Endothelial cell of umbilical vein (primary cell): ENCODE measurements around the gene RASL12. TPM values are rescaled to one million over a fixed set of nuclear protein-coding genes. Genes with fewer than 3 reads are reported as not detected.

Experiments
- BruUV-seq: library from RNA; stranded (reverse); fragments of 400-500 nt; replicated peaks from 2 replicates; lab custom pipeline; 2021; lab: Mats Ljungman, UMichigan
- CTCF ChIA-PET: fragments of 300-600, 350-600 bp; sonication (Branson Sonifier 250); formaldehyde crosslinking; loops from one replicate; lab custom pipeline; 2021; ENCODE audit warnings: antibody characterized with exemption, inconsistent platforms; lab: Charles Lee
- POLR2A ChIA-PET: fragments of 300-600, 350-600 bp; sonication (Branson Sonifier 250); formaldehyde crosslinking; loops from one replicate; lab custom pipeline; 2021; ENCODE audit warnings: antibody characterized with exemption, inconsistent platforms; lab: Charles Lee
- DNase-seq: peaks from one replicate; pipeline ENCODE4 v3.0.0-alpha.2; 2011; ENCODE audit warnings: low read depth, low spot score
- FAIRE-seq: peaks from 2 replicates; lab custom pipeline; 2011; peaks lifted over from hg19 to GRCh38; lab: Jason Lieb, UNC
- H2AFZ ChIP-seq: 2 replicates; pipeline ENCODE4 v1.6.0; 2012; ENCODE audit warnings: low read depth, low read length, control low read depth, inconsistent platforms
- H3K27ac ChIP-seq: 2 replicates; pipeline ENCODE4 v1.5.1; 2011; ENCODE audit warnings: low read depth, mild to moderate bottlenecking, control low read depth, low read length, moderate library complexity; ENCODE audit not compliant: insufficient read depth
- H3K27me3 ChIP-seq, 2 experiments: 2 replicates each; pipeline versions ENCODE4 v1.6.0 to v1.6.1; 2011; ENCODE audit warnings: low read length in 2 of 2, mixed read lengths in 1 of 2; ENCODE audit not compliant: control insufficient read depth in 2 of 2, insufficient read depth in 2 of 2
- H3K36me3 ChIP-seq, 2 experiments: 2 replicates in 1 of 2; 3 replicates in 1 of 2; pipeline ENCODE4 v1.5.1; 2011; ENCODE audit warnings: low read length in 2 of 2, mild to moderate bottlenecking in 1 of 2, moderate library complexity in 1 of 2; ENCODE audit not compliant: control insufficient read depth in 2 of 2, insufficient read depth in 2 of 2; ENCODE audit errors: extremely low read depth in 1 of 2
- H3K4me1 ChIP-seq: 3 replicates; pipeline ENCODE4 v1.5.1; 2011; ENCODE audit warnings: mild to moderate bottlenecking, low read length; ENCODE audit not compliant: control insufficient read depth, insufficient read depth; ENCODE audit errors: extremely low read depth
- H3K4me2 ChIP-seq: 2 replicates; pipeline ENCODE4 v1.6.1; 2011; ENCODE audit warnings: low read length, control low read depth, mixed read lengths; ENCODE audit not compliant: insufficient read depth
- H3K4me3 ChIP-seq, 3 experiments: fragments of 200-600 bp in 1 of 3; sonication (generic), shearing (Covaris generic) in 1 of 3; replicated peaks in 1 of 3; 2 replicates each; pipeline ENCODE4 v1.5.1; 2011 to 2016; ENCODE audit warnings: control low read depth in 3 of 3, low read length in 3 of 3, mild to moderate bottlenecking in 2 of 3, inconsistent platforms in 1 of 3, low read depth in 1 of 3, moderate library complexity in 1 of 3; ENCODE audit not compliant: insufficient read depth in 1 of 3
- H3K79me2 ChIP-seq: 2 replicates; pipeline ENCODE4 v1.6.0; 2012; ENCODE audit warnings: low read length, inconsistent platforms; ENCODE audit not compliant: control insufficient read depth, insufficient read depth
- H3K9ac ChIP-seq: replicated peaks from 2 replicates; pipeline ENCODE3; 2011; ENCODE audit warnings: low read length, control low read depth; ENCODE audit not compliant: insufficient read depth; ENCODE audit errors: extremely low read depth
- H3K9me1 ChIP-seq: replicated peaks from 3 replicates; pipeline ENCODE4 v1.6.0; 2011; ENCODE audit warnings: mild to moderate bottlenecking, low read length; ENCODE audit not compliant: control insufficient read depth, insufficient read depth; ENCODE audit errors: extremely low read depth
- H3K9me3 ChIP-seq: replicated peaks from 2 replicates; pipeline ENCODE4 v1.5.1; 2012; ENCODE audit warnings: low read length, inconsistent platforms; ENCODE audit not compliant: control insufficient read depth, insufficient read depth
- H4K20me1 ChIP-seq: replicated peaks from 2 replicates; pipeline ENCODE3; 2011; ENCODE audit warnings: mild to moderate bottlenecking, low read length; ENCODE audit not compliant: control insufficient read depth, insufficient read depth; ENCODE audit errors: extremely low read depth
- EZH2 ChIP-seq: IDR thresholded peaks from 2 replicates; pipeline ENCODE4 v1.6.1; 2012; ENCODE audit warnings: borderline replicate concordance, low read depth, mild to moderate bottlenecking, moderate library complexity, low read length, inconsistent platforms; ENCODE audit not compliant: severe bottlenecking
- FOS ChIP-seq: IDR thresholded peaks from 2 replicates; pipeline ENCODE4 v1.6.1; 2011; ENCODE audit warnings: mild to moderate bottlenecking, low read length, moderate library complexity, borderline replicate concordance; ENCODE audit not compliant: insufficient read depth
- GATA2 ChIP-seq: IDR thresholded peaks from 2 replicates; pipeline ENCODE4 v1.7.0; 2011; ENCODE audit warnings: low read depth, mild to moderate bottlenecking, moderate library complexity, mixed read lengths, low read length; ENCODE audit not compliant: insufficient read length, insufficient read depth
- JUN ChIP-seq: IDR thresholded peaks from 2 replicates; pipeline ENCODE4 v1.6.1; 2011; ENCODE audit warnings: borderline replicate concordance, low read depth; ENCODE audit not compliant: insufficient read length, insufficient read depth
- MYC ChIP-seq: IDR thresholded peaks from one replicate; pipeline ENCODE4 v1.6.1; 2011; ENCODE audit warnings: mild to moderate bottlenecking, low read depth, low read length
- POLR2A ChIP-seq: IDR thresholded peaks from 2 replicates; pipeline ENCODE4 v1.6.1; 2012; ENCODE audit warnings: low read depth, mild to moderate bottlenecking, control low read depth, low read length
- POLR2AphosphoS5 ChIP-seq: IDR thresholded peaks from 2 replicates; pipeline ENCODE4 v1.6.1; 2012; ENCODE audit warnings: low read depth, mild to moderate bottlenecking, control low read depth, low read length, moderate library complexity; ENCODE audit not compliant: insufficient read depth
- dilution Hi-C: fragments of 300-500 bp; cut with MboI; formaldehyde crosslinking; loops from one replicate; pipeline ENCODE4 v1.15.0; 2019; ENCODE audit warnings: low sequenced_read_pairs; ENCODE audit not compliant: extremely low pct_ligation_motif_present
- intact Hi-C: fragments of 100-400 bp; cut with micrococcal nuclease; formaldehyde crosslinking; loops from one replicate; pipeline ENCODE4 v1.10.0; 2022
- polyA plus RNA-seq, 4 experiments: library from polyadenylated mRNA; depleted of rRNA in 3 of 4; stranded (reverse) in 3 of 4; unstranded in 1 of 4; fragments of >200 nt; gene quantifications; 2 replicates each; pipeline versions ENCODE4 v1.2.1 to v1.2.3, GENCODE V29; 2011 to 2012; ENCODE audit warnings: missing spikeins in 1 of 4
- total RNA-seq: library from RNA; stranded (reverse); gene quantifications from 2 replicates; pipeline ENCODE4 v1.2.3, GENCODE V29; 2021
- TF ChIP-seq, protein P1 (sequence below), 2 donors: IDR thresholded peaks; 1 replicate in 1 of 2; 2 replicates in 1 of 2; pipeline ENCODE4 v1.5.1; 2011; ENCODE audit warnings: low read length in 2 of 2, mild to moderate bottlenecking in 2 of 2, moderate library complexity in 2 of 2, control low read depth in 1 of 2, inconsistent platforms in 1 of 2, low read depth in 1 of 2; ENCODE audit not compliant: insufficient read depth in 1 of 2; ENCODE audit errors: extremely low read depth in 1 of 2
- TF ChIP-seq, protein P2 (sequence below): IDR thresholded peaks from 2 replicates; pipeline ENCODE4 v1.6.1; 2011; ENCODE audit not compliant: insufficient read depth, insufficient read length

The RASL12 gene
- total and polyA plus RNA-seq, 2 donors (not counting 3 experiments of a cell fraction or from before 2014, with no cell fraction given), result not detected

DNA sequence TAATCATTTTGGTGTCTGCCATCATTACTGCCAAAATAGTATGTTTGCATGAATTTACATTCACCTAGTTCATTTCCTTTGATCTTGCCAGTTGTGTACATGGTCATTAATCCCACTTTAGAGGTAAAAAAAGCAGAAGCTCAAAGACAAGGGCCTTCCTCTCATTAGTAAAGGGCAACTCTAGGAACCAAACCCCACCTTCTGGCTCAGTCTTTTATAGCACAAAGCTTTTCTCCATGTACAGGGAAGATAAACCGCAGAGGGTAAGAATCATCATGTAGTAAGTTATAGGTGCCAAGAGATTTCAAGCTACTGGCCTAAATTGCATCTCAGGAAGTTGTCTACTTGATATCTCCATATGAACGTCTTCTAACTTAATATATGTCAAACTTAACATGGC, 58.8 kb downstream of the RASL12 start:
- H3K4me2 ChIP-seq, result no peak overlapping the region
- H3K4me1 ChIP-seq, result no peaks in the 10 kb centered on the region
- no peaks in the 10 kb centered on the region for H3K9me1 ChIP-seq
- intact Hi-C loops, result no loop called here
- CTCF ChIA-PET, result interaction anchor here (0.6 to 1.7 kb wide), 10 partner anchors 10 to 281 kb away, joined by 3 to 7 read pairs (median 3); partner anchors contain the start of gene SPG21
- H2AFZ ChIP-seq, result no peak overlapping the region
- DNase-seq, result no peak
- TF ChIP-seq JUN (no peak), EZH2 (no peak), MYC (no peak), POLR2AphosphoS5 (no peak), GATA2 (no peak), POLR2A (no peak), FOS (no peak)
- TF ChIP-seq, protein P1, sequence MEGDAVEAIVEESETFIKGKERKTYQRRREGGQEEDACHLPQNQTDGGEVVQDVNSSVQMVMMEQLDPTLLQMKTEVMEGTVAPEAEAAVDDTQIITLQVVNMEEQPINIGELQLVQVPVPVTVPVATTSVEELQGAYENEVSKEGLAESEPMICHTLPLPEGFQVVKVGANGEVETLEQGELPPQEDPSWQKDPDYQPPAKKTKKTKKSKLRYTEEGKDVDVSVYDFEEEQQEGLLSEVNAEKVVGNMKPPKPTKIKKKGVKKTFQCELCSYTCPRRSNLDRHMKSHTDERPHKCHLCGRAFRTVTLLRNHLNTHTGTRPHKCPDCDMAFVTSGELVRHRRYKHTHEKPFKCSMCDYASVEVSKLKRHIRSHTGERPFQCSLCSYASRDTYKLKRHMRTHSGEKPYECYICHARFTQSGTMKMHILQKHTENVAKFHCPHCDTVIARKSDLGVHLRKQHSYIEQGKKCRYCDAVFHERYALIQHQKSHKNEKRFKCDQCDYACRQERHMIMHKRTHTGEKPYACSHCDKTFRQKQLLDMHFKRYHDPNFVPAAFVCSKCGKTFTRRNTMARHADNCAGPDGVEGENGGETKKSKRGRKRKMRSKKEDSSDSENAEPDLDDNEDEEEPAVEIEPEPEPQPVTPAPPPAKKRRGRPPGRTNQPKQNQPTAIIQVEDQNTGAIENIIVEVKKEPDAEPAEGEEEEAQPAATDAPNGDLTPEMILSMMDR (IDR thresholded peaks at IDR 0.05; ENCODE audit: extremely low read depth in 1 of 2, insufficient read depth in 1 of 2, low read depth in 1 of 2, low read length in 2 of 2), result no peak
- TF ChIP-seq, protein P2, sequence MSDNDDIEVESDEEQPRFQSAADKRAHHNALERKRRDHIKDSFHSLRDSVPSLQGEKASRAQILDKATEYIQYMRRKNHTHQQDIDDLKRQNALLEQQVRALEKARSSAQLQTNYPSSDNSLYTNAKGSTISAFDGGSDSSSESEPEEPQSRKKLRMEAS, result no peak
- no peaks in the 10 kb centered on the region for H3K27me3 ChIP-seq
- no peaks in the 10 kb centered on the region for H4K20me1 ChIP-seq
- BruUV-seq, result no TSS peak
- no peaks in the 10 kb centered on the region for H3K9me3 ChIP-seq
- H3K36me3 ChIP-seq, result peaks cover 0 to 3% of the 10 kb centered on the region in 2 experiments
- no peaks in the 10 kb centered on the region for H3K79me2 ChIP-seq
- no peak overlapping the region for H3K9ac ChIP-seq
- POLR2A ChIA-PET, result no interaction called here
- peak; percentile 35 for FAIRE-seq
- H3K27ac ChIP-seq, result no peak overlapping the region
- no peak overlapping the region for H3K4me3 ChIP-seq
- dilution Hi-C loops, result no loop called here
